ENCODE results near the gene UROD.

- TF ChIP-seq POLR2A (IDR thresholded peaks at IDR 0.05), result no peak
- TF ChIP-seq CTCF (IDR thresholded peaks at IDR 0.05), result no peak
Observed at GRCh38 chr1:45012639-45013278, 705 bp downstream of the UROD start.
